ENCODE results near the gene WBP1. TPM values are rescaled to one million over a fixed set of nuclear protein-coding genes. Genes with fewer than 3 reads are reported as not detected.
"Not testable (repeated sequence)": the region's sequence is repeated elsewhere in the genome, so short reads cannot be mapped to it uniquely, and the experiment has no call there.

The WBP1 gene
- total RNA-seq, 1 donor from 2014 or later, result 96.1 TPM

DNA sequence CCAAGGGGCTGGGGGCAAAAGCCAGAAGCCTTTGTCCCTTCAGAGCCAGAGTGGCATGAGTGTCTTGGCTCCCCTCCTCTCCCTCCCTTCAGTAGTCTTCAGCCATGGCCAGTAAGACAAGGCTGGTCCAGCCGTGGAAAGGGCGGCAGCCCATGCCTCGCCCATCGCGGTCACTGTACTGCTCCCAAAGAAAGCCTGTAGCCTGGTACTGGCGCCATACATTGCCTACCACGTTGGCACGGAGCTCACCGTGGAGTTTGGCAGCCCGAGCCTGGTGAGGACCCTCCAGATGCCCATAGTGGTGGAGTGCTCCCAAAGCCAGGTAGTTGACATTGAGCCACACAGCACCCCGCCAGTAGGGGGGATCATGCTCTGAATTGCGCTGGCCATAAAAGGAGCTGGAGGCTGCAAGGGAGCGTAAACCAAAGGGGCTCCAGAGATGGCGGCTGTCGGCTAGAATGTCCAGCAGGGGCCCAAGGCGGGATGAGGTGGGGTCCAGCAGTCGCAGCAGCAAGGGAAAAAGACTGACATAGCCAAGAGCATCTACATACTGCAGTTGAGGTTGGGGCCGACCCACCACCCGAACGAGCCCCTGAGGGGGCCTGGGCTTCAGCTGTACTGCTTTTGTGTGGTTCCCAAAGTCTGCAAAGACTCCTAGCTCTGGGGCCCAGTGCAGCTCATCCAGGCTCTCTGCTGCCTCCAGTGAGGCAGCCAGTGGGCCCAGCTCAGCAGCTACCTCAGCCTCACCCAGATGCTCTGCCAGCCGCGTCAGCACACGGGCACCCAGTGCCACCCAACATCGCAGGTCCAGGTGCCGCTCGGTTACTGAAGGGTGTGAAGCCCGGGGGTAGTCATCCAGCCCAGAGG lies 3.2 kb downstream of the WBP1 start:
- no peaks in the 10 kb centered on the region for H3K27me3 Mint-ChIP-seq (ENCODE audit: unreplicated experiment)
- H3K9me3 Mint-ChIP-seq (ENCODE audit: unreplicated experiment), result no peaks in the 10 kb centered on the region
- no peak overlapping the region for H3K4me3 Mint-ChIP-seq (ENCODE audit: unreplicated experiment)
- H3K36me3 Mint-ChIP-seq (ENCODE audit: unreplicated experiment), result peaks cover 8% of the 10 kb centered on the region
- H3K27ac Mint-ChIP-seq (ENCODE audit: unreplicated experiment), result no peak overlapping the region
- TF ChIP-seq, protein P1, sequence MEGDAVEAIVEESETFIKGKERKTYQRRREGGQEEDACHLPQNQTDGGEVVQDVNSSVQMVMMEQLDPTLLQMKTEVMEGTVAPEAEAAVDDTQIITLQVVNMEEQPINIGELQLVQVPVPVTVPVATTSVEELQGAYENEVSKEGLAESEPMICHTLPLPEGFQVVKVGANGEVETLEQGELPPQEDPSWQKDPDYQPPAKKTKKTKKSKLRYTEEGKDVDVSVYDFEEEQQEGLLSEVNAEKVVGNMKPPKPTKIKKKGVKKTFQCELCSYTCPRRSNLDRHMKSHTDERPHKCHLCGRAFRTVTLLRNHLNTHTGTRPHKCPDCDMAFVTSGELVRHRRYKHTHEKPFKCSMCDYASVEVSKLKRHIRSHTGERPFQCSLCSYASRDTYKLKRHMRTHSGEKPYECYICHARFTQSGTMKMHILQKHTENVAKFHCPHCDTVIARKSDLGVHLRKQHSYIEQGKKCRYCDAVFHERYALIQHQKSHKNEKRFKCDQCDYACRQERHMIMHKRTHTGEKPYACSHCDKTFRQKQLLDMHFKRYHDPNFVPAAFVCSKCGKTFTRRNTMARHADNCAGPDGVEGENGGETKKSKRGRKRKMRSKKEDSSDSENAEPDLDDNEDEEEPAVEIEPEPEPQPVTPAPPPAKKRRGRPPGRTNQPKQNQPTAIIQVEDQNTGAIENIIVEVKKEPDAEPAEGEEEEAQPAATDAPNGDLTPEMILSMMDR (IDR thresholded peaks at IDR 0.05), result no peak
- no peak for DNase-seq (ENCODE audit: extremely low spot score, unreplicated experiment)
- H3K4me1 Mint-ChIP-seq (ENCODE audit: unreplicated experiment), result peaks cover 37% of the 10 kb centered on the region

DNA sequence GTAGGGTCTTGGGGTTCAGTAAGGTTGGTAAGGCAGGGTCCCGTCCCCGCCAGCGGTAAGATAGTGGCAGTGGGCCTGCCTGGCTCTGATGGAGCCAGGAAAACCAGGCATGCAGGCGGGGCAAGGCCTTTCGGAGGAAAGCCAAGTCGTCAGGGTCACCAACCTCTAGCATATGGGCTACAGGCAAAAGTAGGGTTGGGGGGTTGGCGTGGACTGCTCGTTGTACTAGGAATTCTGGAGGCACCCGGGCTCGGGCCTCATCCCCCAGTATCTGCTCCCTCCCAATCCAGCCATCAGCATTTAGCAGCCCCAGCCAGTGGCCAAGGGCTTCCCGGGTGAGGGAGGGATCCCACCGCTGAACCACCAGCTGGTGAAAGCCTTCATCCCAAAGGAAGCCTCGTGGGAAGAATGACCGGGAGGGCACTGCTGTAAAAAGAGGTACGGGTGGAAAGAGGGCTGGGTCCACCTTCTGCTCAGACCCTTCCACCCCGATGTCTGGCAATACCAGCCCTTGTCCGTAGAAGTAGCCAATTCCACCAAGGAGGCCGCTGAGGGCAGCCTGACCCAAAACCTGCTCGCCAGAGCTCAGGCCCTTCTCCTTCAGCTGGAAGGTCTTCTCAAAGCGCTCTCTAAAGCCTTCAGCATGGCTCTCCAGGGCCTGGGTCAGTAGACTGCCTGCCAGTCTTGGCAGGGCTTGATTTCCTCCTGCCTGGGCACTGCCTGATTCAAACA lies 4.0 kb downstream of the WBP1 start:
- H3K27me3 Mint-ChIP-seq (ENCODE audit: unreplicated experiment), result no peaks in the 10 kb centered on the region
- TF ChIP-seq, protein P1 (IDR thresholded peaks at IDR 0.05), result no peak
- no peak for DNase-seq (ENCODE audit: extremely low spot score, unreplicated experiment)
- no peaks in the 10 kb centered on the region for H3K9me3 Mint-ChIP-seq (ENCODE audit: unreplicated experiment)
- peaks cover 31% of the 10 kb centered on the region for H3K4me1 Mint-ChIP-seq (ENCODE audit: unreplicated experiment)
- peaks cover 8% of the 10 kb centered on the region for H3K36me3 Mint-ChIP-seq (ENCODE audit: unreplicated experiment)
- no peak overlapping the region for H3K27ac Mint-ChIP-seq (ENCODE audit: unreplicated experiment)
- no peak overlapping the region for H3K4me3 Mint-ChIP-seq (ENCODE audit: unreplicated experiment)

DNA sequence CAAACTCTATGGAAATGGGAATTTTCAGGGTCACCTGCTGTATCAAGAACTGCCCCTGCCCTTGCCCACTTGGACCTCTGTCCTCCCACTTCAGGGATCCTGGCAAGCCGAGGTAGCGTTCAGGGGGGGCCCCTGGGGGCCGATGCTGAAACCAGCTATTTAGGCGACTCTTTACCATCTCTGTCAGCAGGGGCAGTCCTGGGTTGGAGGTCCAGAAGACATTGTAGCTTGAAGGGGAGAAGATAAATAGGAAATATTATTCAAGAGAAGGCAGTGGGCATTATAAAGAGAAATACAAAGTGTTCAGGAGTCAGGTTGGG lies 4.5 kb downstream of the WBP1 start:
- H3K4me3 Mint-ChIP-seq (ENCODE audit: unreplicated experiment), result no peak overlapping the region
- H3K9me3 Mint-ChIP-seq (ENCODE audit: unreplicated experiment), result no peaks in the 10 kb centered on the region
- TF ChIP-seq, protein P1 (IDR thresholded peaks at IDR 0.05), result no peak
- peaks cover 8% of the 10 kb centered on the region for H3K36me3 Mint-ChIP-seq (ENCODE audit: unreplicated experiment)
- no peaks in the 10 kb centered on the region for H3K27me3 Mint-ChIP-seq (ENCODE audit: unreplicated experiment)
- DNase-seq (ENCODE audit: extremely low spot score, unreplicated experiment), result no peak
- H3K4me1 Mint-ChIP-seq (ENCODE audit: unreplicated experiment), result peaks cover 30% of the 10 kb centered on the region
- H3K27ac Mint-ChIP-seq (ENCODE audit: unreplicated experiment), result no peak overlapping the region

DNA sequence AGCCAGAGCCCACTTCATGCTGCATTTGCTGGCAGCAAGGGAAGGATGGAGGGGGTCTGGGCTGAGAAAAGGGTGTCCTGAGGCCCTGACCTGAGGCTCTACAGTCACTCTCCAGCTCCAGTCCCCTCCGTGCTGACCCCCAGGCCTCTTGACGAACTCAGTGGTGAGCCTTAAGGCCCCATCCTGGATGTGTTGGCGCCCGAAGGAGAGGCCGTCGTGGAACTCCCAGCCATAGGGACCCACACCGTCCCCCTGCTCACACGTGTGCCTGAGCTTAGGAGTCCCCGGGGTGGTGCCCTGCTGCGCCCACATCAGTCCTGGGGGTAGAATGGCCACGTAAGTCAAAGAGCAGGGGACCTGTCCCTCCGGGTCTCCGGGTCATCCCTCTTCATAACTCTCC lies 6.2 kb downstream of the WBP1 start:
- Mint-ChIP-seq H3K9me3 (ENCODE audit: unreplicated experiment) (no peaks in the 10 kb centered on the region), H3K27ac (ENCODE audit: unreplicated experiment) (peak overlapping the region; percentile 76)
- TF ChIP-seq, protein P1 (IDR thresholded peaks at IDR 0.05), result no peak

DNA sequence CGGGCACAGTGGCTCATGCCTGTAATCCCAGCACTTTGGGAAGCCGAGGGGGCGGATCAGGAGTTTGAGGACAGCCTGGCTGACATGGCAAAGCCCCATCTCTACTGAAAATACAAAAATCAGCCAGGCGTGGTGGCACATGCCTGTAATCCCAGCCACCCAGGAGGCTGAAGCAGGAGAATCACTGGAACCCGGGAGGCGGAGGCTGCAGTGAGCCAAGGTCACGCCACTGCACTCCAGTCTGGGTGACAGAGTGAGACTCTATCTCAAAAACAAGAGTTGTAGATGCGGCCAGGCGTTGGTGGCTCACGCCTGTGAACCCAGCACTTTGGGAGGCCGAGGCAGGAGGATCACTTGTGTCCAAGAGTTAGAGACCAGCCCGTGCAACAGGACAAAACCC lies 12.5 kb downstream of the WBP1 start:
- Mint-ChIP-seq H3K4me1 (ENCODE audit: unreplicated experiment) (peaks cover 29% of the 10 kb centered on the region), H3K27ac (ENCODE audit: unreplicated experiment) (peak overlapping the region; percentile 64), H3K4me3 (ENCODE audit: unreplicated experiment) (peak overlapping the region; percentile 71)
- not testable (repeated sequence) for DNase-seq (ENCODE audit: extremely low spot score, unreplicated experiment); H3K27me3 Mint-ChIP-seq (ENCODE audit: unreplicated experiment); H3K9me3 Mint-ChIP-seq (ENCODE audit: unreplicated experiment); H3K36me3 Mint-ChIP-seq (ENCODE audit: unreplicated experiment)

More for the DNA sequence above, 6.2 kb downstream of the WBP1 start:
- peaks cover 8% of the 10 kb centered on the region for H3K36me3 Mint-ChIP-seq (ENCODE audit: unreplicated experiment)
- H3K4me1 Mint-ChIP-seq (ENCODE audit: unreplicated experiment), result peaks cover 28% of the 10 kb centered on the region
- H3K27me3 Mint-ChIP-seq (ENCODE audit: unreplicated experiment), result no peaks in the 10 kb centered on the region
- peak overlapping the region; percentile 98 for H3K4me3 Mint-ChIP-seq (ENCODE audit: unreplicated experiment)
- DNase-seq (ENCODE audit: extremely low spot score, unreplicated experiment), result no peak
